GM19193 (cell line): Measurements from ENCODE around the gene INO80B.

Source experiments
- POLR2A ChIP-seq: IDR thresholded peaks from 4 replicates; pipeline ENCODE4 v1.6.1; 2011; ENCODE audit not compliant: insufficient read depth, insufficient read length; ENCODE audit errors: extremely low read depth

The INO80B gene

DNA sequence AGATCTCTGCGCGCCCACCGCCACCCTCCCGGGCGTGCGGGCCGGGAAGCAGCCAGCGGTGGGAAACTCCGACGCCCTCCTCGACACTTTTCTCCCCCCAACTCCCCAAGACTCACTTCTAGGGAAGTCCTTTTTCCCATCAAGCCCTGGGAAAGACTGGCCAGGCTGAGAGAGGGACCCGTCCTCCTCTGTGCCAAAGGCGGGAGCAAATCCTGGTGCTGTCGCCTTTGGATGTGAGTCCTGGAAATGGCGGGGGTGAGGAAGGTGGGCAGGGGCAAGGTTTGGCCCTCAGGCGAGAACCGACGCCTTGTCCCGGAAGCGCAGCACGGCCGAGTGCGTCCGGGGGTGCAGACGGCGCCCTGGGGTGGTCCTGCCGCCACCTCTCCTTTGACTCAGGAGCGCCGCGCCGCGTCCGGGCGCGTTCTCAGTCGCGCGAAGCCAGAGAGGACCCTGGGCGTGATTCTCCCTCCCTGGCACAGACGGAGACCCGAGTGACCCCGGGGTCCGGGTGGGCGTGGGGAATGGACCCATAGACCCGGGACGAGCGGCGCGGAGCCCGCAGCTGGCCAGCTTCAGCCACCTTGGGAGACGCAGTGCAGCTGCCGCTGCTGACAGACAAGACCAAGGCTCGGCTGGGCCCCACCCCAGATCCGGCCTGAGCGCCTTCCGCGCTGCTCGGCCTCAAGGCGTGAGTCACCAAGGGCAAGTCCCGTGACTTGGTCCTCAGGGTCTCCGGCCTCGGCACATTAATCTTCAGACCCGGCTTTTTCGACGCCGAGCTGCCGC lies 48.0 kb downstream of the INO80B start:
- peak; percentile 63 for TF ChIP-seq POLR2A

DNA sequence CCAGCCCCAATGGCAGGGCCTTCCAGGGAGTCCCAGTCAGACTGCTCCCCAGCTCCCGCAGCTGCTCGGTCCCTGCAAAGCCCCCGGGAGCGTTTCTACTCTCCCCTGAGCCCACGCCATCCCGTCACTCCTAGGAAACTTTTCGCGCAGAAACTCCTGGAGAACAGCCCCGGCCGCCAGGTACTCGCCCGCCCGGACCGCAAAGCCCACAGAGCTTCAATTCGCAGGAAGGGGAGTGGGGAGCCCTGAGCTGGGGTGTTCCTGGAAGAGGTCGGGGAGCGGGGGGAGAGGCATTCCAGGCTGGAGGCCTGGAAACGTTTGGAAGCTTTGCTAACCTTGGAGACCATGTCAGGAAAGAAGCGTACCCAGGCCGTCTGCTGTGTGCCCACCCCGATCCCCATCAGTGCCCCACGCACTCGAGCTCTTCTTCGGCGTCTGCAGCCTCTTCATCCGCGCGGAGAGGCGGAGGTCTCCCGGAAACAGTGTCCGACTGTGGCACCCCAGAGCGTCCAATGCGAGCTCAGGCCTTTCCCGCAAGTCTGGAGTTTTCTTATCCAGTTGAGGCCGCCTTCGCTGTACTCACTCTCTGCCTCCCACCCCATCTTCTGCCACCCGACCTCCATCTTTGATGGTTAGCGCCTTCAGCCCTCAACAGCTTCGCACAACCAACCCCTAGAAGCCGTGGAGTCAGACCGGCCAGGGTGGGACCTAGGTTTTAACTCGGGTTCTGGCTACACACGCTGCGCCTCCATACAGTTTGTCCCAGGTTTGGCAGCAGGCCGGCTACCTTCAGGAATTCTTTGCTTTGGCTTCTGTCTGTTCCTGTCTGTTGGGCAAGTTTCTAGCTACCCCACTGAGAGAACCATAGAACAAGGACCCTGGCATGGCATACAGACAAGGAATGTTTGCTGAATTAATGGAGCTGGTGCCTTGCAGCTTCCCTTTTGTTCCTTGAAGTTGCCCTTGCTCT lies 48.9 kb downstream of the INO80B start:
- no peak for TF ChIP-seq POLR2A

DNA sequence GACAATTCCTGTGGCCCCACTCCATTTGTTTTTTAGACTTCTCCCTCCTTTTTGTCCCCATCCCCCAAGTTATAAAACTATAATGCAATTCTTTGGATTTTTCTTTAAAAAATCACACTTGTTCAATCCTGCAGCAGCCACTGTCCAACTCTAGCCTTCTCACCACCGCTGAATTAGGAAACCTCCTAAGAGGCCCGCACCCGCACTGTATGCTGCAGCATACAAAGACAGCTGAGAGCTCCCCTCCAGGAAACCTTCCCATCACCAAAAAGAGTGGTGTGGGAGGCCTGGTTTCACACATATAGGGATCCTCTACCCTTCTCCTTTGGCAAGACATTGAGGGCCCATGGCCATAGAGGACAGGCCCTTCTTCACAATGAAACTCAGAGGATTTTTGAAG lies 49.7 kb downstream of the INO80B start:
- TF ChIP-seq POLR2A: no peak

DNA sequence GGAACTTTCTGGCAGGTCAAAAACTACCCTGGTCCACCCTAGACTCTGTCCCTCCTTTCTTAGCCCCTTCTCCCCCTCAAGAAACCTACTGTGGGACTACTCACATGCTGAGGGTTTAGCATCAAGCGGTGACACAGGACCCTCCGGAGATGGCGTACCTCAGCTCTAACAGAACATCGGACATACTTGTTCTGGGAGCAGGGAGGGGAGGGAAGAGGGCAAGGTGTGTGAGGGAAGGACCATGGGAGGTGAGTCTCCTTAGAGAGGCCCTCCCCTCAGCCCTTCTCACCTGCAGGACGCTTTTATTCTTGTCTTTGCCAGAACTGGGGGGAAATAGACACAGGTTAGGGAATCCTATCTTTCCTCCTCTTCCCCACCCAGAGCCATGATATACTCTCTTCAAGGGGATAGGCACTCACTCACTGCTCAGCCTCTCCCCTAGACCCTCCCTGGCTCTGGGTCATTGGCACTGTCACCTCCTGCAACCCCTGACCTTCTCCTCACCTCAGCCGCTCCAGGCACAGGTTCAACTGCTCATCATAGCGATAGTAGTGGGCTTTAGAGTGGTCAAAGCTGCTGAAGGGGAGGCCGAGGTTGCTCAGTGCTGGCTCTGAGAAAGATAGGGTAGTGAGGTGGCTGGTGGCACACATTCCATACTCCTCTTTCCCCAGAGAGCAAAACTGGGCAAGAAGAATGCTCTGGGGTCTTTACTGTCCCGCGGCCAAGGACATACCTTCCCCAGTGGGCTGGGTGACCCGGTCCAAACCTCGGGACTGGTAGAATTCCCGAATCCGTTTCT lies 50.8 kb downstream of the INO80B start:
- TF ChIP-seq POLR2A: no peak

DNA sequence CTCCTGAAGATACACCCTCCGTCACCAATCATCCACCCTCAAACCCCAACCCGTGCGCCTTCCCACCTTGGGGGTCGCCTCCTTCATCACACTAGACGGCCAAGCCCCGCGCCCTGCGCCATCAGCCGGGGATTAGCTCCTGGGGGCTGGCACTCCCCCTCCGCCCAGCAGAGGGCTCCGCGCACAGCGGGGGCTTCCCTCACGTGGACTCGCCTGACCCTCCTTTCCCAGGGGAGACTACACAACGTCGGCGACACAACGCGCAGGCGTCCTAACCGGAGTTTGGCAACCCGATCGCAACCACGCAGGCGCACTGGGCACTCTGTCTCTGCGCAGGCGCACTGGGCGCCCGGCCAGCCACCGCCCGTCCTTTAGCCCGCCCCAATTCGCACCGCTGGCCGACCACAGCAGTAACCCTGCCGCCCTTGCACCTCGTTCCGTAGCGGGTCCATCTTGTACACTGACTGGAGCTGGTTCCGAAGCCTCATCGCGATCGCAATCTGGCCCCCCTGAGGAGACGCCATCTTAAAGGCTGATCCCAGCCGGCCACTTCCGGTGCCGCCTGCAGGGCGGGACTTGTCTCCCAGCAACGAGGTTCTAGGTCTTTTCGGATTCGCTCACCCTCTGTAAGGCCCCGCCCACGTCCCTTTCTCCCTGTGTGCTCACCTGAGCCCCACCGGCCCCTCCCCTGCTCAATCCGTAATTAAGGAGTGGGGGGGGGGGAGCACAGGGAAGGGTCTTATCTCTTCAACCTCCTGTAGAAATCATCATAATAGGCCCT lies 52.4 kb downstream of the INO80B start, which contains the start of gene PCGF1:
Gene PCGF1, minus strand, starts transcription at position 551 of the 781 bp plus-strand sequence. Its CDS starts 27 bp downstream, at position 524.
- peak; percentile 90 for TF ChIP-seq POLR2A
